GM19452 (cell line): ENCODE data around the gene SMIM44.
A peak's percentile ranks its signal among the peaks of the same experiment; 100 is the strongest.
"Not testable (repeated sequence)": the region's sequence is repeated elsewhere in the genome, so short reads cannot be mapped to it uniquely, and the experiment has no call there.

Experiments
- ATAC-seq: cut with Tn5 transposase; IDR thresholded peaks from one replicate; pipeline ENCODE4 v1.9.1; 2021; ENCODE audit not compliant: unreplicated experiment

Gene SMIM44

GRCh38 chr19:3518255-3518654 lies 35.0 kb upstream of the SMIM44 start:
- no peak for ATAC-seq

DNA sequence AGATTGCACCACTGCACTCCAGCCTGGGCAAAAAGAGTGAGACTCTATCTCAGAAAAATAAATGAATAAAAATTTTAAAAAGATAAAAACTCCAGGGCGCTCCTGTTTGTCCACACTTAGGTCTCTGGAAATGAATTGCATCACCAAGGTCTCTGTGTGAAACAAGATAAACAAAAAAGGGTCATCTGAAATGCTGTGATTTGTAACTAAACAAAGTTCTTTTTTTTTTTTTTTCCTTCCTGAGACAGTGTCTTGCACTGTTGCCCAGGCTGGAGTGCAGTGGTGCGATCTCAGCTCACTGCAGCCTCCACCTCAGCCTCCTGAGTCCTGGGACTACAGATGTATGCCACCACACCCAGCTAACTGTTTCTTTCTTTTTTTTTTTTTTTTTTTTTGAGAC lies 34.4 kb upstream of the SMIM44 start:
- ATAC-seq = no peak

DNA sequence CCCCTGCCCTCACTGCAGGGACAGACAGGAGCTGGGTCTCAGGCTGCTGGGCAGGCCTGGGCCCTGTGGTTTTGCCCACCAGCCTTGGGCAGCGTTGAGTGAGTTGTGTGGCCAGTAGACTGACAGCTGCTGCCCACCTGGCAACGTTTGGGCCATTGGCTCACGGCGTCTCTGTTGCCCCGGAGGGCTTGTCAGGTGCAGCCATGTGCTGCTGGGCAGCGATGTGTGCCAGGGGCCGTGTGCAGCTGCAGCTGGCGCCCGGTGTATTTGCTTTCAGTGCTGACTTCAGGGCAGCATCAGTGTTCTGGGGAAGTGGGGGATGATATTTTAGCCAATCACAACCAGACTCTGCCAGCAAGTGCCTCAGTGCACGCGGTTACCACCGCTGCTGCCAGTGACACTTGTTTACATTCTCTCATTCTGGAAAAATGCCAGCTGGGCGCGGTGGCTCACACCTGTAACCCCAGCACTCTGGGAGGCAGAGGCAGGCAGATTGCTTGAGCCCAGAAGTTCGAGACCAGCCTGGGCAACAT lies 33.5 kb upstream of the SMIM44 start:
- ATAC-seq = no peak

DNA sequence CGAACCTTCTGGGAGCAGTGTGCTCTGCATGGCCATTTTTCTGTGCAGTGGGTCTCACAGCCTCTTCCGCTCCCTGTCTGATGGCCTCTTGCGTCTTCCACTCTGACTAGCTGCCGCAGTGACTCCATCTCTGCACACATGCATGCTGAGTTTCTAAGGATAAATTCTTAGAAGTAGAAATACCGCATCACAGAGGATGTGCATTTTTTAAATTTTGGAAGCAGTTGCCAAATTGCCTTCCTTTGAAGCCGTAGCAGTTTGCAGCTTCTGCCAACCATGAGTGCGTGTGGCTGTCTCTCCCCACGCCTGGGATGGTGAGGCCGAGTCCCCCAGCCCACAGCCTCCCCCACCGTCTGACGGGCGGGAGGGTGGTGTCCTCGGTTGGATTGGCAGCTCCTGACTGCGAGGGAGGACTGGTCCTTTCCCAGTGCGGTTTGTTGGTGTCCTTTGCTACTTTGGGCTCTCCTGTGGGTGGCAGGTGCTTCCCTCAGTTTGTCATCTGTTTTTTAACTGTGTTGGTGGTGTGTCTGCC lies 32.7 kb upstream of the SMIM44 start:
- no peak for ATAC-seq

DNA sequence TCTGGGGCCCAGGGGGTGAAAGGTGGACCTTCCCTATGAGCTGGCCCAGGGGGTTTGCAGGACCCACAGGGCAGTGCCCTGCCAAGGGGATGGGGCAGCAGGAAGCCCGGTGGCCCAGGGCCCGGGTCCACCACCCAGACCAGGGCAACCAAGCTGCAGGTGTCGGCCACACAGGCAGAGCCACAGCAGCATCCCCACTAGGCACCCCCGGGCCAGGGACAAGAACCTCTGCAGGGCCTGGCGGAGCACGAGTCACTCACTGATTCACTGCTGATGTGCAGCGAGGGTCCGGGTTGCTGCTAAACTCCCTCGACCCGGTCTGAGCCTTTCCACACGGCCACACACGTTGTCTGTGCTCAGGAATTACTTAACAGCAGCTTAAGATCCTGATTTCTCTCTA lies 31.7 kb upstream of the SMIM44 start:
- ATAC-seq = no peak

DNA sequence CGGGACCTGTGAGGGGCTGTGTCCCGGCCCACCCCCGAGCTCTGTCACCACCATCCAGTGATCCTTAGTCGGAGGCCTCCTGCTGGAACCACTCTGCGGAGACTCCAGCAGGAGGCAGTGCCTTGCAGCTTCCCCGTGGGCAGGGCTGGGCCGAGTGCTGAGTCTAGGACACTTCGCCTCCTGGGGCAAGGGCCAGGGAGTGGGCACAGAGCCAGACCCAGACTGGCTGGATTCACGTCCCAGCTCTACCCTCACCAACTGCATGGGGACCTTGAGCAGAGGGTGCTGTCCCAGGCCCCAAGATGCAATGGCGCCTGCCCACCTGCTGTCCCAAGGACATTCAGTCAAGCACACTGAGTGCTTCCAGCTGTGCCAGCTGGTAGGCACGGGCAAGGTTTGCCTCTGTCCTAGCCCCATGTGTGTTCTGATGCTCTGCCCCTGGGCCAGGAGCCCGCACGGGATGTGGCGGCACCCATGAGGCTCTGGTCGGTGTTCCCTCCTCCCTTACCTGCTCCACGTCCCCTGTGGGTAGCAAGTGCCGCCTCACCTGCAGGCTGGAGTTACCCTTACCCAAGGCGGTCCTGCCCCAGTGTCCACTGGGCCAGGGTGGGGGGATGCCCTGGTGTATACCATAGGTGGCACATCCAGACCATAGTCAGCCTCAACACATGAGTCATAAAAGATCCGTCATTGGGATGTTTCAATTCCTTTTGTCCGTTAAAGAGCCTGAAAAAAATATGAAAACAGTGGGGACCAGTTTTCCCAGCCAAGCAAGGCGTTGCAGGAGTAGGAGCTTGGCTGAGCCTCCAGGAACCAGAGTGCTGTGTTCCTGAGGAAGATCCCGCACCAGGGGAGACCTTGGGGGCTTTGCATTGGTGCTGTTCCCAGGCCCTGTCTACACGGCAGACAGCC lies 30.2 kb upstream of the SMIM44 start:
- ATAC-seq = no peak

GRCh38 chr19:3512562-3513228 lies 29.5 kb upstream of the SMIM44 start:
- no peak for ATAC-seq

DNA sequence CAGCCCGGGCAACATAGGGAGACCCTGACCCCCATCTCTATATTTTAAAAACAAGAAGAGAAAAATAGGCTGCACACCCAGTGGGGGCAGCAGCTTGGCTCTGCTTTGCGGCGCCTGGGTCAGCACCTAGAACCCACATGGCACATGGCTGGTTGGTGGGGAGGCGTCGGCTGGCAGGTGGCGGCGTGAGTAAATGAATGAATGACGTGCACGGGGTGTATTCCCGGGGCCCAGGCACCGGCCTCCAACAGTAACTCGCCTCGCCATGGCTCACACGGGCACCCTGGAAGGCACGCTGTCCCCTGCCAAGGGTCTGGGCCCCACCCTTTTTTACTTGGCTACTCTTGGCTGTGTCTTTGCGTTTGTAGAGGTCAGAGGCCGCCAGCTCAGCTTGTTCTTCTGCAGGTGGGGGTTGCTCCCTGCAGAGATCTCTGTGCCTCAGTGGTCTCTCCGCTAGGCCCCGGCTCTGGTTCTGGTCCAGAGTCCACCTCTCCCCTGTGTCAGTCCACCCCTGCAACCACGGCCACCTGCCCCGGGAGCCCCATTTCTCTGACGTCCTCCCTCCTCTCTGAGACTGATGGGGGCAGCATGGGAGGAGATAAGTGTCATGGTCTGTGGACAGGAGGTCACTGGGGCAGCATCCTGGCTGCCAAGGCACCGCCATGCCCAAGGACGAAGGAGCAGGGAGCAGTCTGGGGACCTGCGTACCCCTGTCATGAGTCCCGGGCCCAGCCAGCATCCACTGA lies 28.4 kb upstream of the SMIM44 start:
- no peak for ATAC-seq

GRCh38 chr19:3510727-3511126 lies 27.5 kb upstream of the SMIM44 start:
- ATAC-seq = no peak

GRCh38 chr19:3509566-3509989 lies 26.3 kb upstream of the SMIM44 start:
- no peak for ATAC-seq

- ATAC-seq = no peak
Measured at GRCh38 chr19:3508771-3509535, 25.7 kb upstream of the SMIM44 start.

DNA sequence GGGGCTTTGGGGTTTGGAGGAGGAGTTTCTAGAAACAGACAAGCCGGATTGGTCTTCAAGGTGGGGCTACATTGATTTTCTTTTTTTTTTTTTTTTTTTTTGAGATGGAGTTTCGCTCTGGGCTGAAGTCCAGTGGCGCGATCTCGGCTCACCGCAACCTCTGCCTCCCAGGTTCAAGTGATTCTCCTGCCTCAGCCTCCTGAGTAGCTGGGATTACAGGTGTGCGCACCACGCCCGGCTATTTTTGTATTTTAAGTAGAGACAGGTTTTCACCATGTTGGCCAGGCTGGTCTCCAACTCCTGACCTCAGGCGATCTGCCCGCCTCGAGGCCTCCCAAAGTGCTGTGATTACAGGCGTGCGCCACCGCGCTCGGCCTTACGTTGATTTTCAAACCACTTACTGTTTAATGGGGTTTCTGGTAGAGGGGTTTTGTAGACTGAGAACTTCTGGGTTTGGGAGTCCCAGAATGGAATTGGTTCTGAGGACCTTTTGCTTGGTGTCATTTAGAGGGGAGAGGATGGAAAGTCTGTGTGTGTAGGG lies 24.9 kb upstream of the SMIM44 start:
- ATAC-seq = not testable (repeated sequence)

- no peak for ATAC-seq
Measured at GRCh38 chr19:3507371-3508120, 24.3 kb upstream of the SMIM44 start.

GRCh38 chr19:3506384-3507340 lies 23.4 kb upstream of the SMIM44 start:
- peak; percentile 7 for ATAC-seq

DNA sequence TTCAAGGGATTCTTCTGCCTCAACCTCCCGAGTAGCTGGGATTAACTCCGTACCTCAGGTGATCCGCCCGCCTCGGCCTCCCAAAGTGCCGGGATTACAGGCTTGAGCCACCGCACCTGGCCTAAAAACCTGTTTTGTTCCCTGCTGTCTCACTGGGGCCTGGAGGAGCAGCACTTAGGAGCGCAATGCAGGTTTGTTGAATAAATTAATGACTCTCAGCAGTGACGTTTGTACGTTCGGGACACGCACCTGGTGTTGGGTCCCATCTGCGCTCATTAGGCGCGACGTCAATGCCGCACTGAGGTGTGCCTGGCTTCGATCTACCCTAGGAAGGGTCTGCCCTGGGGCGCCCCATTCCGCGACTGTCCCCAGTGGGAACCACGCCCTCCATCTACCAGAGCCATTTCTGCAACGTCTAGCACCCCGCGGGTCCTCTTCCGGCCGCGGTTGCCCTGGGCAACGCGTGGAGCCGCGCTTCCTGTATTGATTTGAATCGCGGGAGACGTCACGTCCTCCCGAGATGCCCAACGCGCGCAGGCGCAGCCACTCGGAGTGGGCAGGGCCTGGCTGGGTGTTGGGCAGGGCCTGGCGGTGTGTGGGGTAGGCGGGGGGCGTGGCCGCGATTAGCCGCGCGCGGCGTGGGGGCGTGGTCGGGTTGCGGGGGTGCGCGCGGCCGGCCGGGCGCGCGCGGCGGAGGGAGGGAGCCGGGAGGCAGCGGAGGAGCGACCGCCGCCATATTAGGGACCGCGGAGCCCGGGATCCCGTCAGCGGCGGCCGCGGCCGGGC lies 22.6 kb upstream of the SMIM44 start, which contains the start of gene FZR1:
Gene FZR1, plus strand, starts transcription at position 714 of the 786 bp plus-strand sequence. CDS start 16,679 bp downstream, outside the sequence.
- ATAC-seq = peak; percentile 84

- no peak for ATAC-seq
Measured at GRCh38 chr19:3504735-3505134, 21.5 kb upstream of the SMIM44 start.

GRCh38 chr19:3503036-3503572 lies 19.9 kb upstream of the SMIM44 start:
- no peak for ATAC-seq
